SU-DHL-6 (cell line): ENCODE results near the gene HOXD12.

ENCODE experiments used
- H2AFZ ChIP-seq: fragments of 200-600 bp; sonication (generic); 2 replicates; pipeline ENCODE4 v1.6.1; 2014; ENCODE audit warnings: low read depth, mild to moderate bottlenecking, moderate library complexity, mixed read lengths, antibody characterized with exemption, low read length; ENCODE audit not compliant: severe bottlenecking
- H3F3A ChIP-seq: fragments of 200-600 bp; shearing (Covaris generic); 2 replicates; pipeline ENCODE4 v1.6.0; 2016; ENCODE audit warnings: antibody characterized with exemption, mild to moderate bottlenecking; ENCODE audit not compliant: insufficient read depth
- H3K27ac ChIP-seq: fragments of 200-600 bp; sonication (generic); 2 replicates; pipeline ENCODE4 v1.5.1; 2016; ENCODE audit warnings: low read depth, mild to moderate bottlenecking, low read length, moderate library complexity, mixed read lengths
- H3K27me3 ChIP-seq: fragments of 200-600 bp; sonication (generic), shearing (Covaris generic); 2 replicates; pipeline ENCODE4 v1.6.0; 2014; ENCODE audit warnings: mild to moderate bottlenecking, low read length
- H3K36me3 ChIP-seq: fragments of 200-600 bp; sonication (generic); 2 replicates; pipeline ENCODE4 v1.6.1; 2014; ENCODE audit warnings: mild to moderate bottlenecking, low read length, mixed read lengths
- H3K4me2 ChIP-seq: fragments of 300-600, 200-600 bp; shearing (Covaris generic), sonication (generic); 2 replicates; pipeline ENCODE4 v1.6.0; 2014; ENCODE audit warnings: low read length, low read depth, mild to moderate bottlenecking; ENCODE audit not compliant: poor library complexity, severe bottlenecking
- H3K4me3 ChIP-seq: fragments of 200-600 bp; sonication (generic); 2 replicates; pipeline ENCODE4 v1.5.1; 2014; ENCODE audit warnings: antibody characterized with exemption, low read length, mild to moderate bottlenecking, mixed read lengths; ENCODE audit not compliant: insufficient read depth, poor library complexity, severe bottlenecking
- H3K79me2 ChIP-seq: fragments of 200-600 bp; sonication (generic); 2 replicates; pipeline ENCODE4 v1.6.1; 2014; ENCODE audit warnings: mild to moderate bottlenecking, low read length, moderate library complexity; ENCODE audit not compliant: insufficient read depth
- H3K9ac ChIP-seq: fragments of 200-600 bp; sonication (generic); 2 replicates; pipeline ENCODE4 v1.7.0; 2014; ENCODE audit warnings: mild to moderate bottlenecking, low read length
- H3K9me2 ChIP-seq: fragments of 200-600 bp; sonication (generic); replicated peaks from 2 replicates; pipeline ENCODE4 v1.6.1; 2014; ENCODE audit warnings: low read length; ENCODE audit not compliant: insufficient read depth
- H3K9me3 ChIP-seq: fragments of 200-600 bp; sonication (generic); 2 replicates; pipeline ENCODE4 v1.6.1; 2014; ENCODE audit warnings: low read length, mixed read lengths; ENCODE audit not compliant: insufficient read depth
- H4K20me1 ChIP-seq: fragments of 200-600 bp; sonication (generic); 2 replicates; pipeline ENCODE4 v1.6.1; 2014; ENCODE audit warnings: low read depth, mild to moderate bottlenecking, antibody characterized with exemption, low read length, moderate library complexity, mixed read lengths
- EZH2phosphoT487 ChIP-seq: fragments of 200-600 bp; sonication (generic), shearing (Covaris generic); conservative IDR thresholded peaks from 2 replicates; pipeline ENCODE4 v1.6.1; 2018; ENCODE audit warnings: mild to moderate bottlenecking, antibody characterized with exemption, low read length, moderate library complexity, mixed read lengths
- TF ChIP-seq, protein P1 (sequence below): fragments of 200-600 bp; sonication (generic); IDR thresholded peaks from one replicate; pipeline ENCODE4 v1.5.1; 2017; ENCODE audit warnings: antibody characterized with exemption, mild to moderate bottlenecking, low read length, moderate library complexity; ENCODE audit not compliant: insufficient read depth, poor library complexity, severe bottlenecking

The HOXD12 gene

DNA sequence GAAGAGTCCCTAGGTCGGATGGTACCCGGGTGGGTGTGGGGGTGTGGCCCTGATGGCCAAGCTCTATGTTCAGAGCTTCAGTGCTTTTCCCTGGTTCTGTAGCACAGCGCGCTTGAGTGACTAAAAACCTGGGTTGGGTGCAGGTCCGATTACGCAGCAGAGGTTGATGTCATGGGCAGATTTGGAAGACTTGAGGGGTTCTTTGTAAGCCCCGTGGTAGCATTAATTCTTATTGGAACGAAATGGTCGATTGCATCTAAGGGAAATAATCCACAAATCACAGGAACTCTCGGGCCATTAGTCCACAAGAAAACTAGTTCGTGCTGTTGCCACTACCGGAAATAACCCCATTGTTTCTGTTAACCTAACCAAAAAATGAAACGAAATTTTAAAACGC is 38.9 kb downstream of the HOXD12 start:
- H3K36me3 ChIP-seq: no peaks in the 10 kb centered on the region
- H3K27me3 ChIP-seq: no peaks in the 10 kb centered on the region
- no peaks in the 10 kb centered on the region for H3F3A ChIP-seq
- H3K79me2 ChIP-seq: no peaks in the 10 kb centered on the region
- no peak overlapping the region for H3K9ac ChIP-seq
- H2AFZ ChIP-seq: no peak overlapping the region
- no peaks in the 10 kb centered on the region for H3K9me3 ChIP-seq
- H3K4me2 ChIP-seq: no peak overlapping the region
- no peak overlapping the region for H3K4me3 ChIP-seq
- TF ChIP-seq EZH2phosphoT487: no peak
- TF ChIP-seq, protein P1, sequence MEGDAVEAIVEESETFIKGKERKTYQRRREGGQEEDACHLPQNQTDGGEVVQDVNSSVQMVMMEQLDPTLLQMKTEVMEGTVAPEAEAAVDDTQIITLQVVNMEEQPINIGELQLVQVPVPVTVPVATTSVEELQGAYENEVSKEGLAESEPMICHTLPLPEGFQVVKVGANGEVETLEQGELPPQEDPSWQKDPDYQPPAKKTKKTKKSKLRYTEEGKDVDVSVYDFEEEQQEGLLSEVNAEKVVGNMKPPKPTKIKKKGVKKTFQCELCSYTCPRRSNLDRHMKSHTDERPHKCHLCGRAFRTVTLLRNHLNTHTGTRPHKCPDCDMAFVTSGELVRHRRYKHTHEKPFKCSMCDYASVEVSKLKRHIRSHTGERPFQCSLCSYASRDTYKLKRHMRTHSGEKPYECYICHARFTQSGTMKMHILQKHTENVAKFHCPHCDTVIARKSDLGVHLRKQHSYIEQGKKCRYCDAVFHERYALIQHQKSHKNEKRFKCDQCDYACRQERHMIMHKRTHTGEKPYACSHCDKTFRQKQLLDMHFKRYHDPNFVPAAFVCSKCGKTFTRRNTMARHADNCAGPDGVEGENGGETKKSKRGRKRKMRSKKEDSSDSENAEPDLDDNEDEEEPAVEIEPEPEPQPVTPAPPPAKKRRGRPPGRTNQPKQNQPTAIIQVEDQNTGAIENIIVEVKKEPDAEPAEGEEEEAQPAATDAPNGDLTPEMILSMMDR: no peak
- H3K27ac ChIP-seq: no peak overlapping the region
- no peaks in the 10 kb centered on the region for H4K20me1 ChIP-seq
- H3K9me2 ChIP-seq: no peaks in the 10 kb centered on the region

DNA sequence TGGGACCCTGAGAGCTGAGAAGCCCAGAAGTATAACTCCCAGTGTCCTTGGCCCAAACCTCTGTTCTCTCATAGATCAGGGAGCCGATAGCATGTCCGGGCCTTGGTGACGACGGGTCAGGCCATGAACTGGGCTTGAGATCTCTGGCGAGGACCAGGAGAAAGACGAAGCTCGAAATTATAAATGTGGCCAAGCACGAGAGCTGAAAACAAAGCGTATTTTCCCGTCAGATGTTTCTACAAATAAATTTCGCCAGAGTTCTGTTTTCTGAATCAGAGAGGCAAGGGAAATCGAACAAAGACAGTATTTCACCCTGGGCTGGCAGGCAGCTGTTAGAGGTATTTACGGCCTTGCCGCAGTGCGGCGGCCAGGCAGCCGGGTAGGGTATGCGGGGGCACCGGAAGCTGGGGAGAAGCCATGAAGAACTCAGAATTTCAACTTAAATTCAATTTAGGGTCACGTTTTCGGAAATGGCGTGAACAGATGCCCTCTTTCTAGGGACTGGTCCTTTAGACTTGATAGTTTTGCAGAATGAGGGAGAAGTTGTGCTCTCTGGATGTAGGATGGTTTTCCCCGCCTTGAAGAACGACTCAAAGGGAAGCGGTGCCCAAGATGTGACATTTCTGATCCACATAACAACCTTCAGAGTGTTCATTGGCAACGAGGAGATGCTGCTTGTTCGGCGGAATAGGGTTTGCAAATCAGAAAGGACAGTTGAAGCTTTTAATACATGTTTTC is 39.5 kb downstream of the HOXD12 start:
- H3K79me2 ChIP-seq: no peaks in the 10 kb centered on the region
- H3K36me3 ChIP-seq: no peaks in the 10 kb centered on the region
- H3K27ac ChIP-seq: no peak overlapping the region
- TF ChIP-seq EZH2phosphoT487: no peak
- TF ChIP-seq, protein P1: no peak
- H4K20me1 ChIP-seq: no peaks in the 10 kb centered on the region
- no peaks in the 10 kb centered on the region for H3K9me2 ChIP-seq
- no peak overlapping the region for H2AFZ ChIP-seq
- H3K4me3 ChIP-seq: no peak overlapping the region
- H3F3A ChIP-seq: no peaks in the 10 kb centered on the region
- no peaks in the 10 kb centered on the region for H3K27me3 ChIP-seq
- H3K9me3 ChIP-seq: no peaks in the 10 kb centered on the region
- H3K9ac ChIP-seq: no peak overlapping the region
- no peak overlapping the region for H3K4me2 ChIP-seq

DNA sequence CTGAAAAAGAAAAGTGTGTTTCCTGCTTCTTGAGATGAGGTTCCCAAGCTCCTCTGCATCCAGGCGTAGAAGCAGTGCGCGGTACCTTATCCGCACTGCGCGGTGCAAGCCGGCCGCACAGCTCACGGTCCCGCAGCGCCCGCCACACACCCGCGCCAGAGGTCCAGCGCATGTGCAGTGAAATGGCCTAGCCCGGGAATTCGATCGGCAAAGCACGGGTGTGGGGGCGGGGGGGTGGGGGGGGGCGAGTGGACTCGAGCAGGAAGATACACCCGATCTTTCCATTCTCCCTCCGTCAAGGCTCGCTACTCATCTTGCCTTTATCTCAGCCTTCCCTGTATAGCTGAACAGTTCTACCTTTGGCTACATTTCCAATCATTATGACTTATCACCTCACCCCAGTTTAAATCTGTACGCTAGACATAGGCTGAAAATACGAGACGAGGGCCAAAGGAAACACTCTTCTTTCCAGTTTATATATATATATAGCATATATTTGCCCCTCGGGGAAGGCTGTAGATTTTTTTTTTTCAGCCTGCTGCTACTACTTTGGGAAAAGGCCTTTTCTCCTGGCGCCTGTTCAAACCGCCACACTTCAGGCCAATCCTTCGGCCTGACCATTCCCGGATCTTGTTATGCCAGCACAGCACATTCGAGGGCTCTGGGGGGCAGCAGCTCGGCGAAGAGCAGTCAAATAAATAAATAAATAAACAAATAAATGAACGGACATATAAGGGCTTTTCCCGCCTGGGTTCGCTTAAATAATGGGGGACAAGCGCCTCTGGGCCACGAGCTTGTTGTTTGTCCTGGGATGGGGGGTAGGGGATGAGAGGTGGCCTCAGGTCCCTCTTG is 40.3 kb downstream of the HOXD12 start:
- no peaks in the 10 kb centered on the region for H3K9me3 ChIP-seq
- no peaks in the 10 kb centered on the region for H3K36me3 ChIP-seq
- no peaks in the 10 kb centered on the region for H3K9me2 ChIP-seq
- no peaks in the 10 kb centered on the region for H3K79me2 ChIP-seq
- H4K20me1 ChIP-seq: no peaks in the 10 kb centered on the region
- no peak overlapping the region for H3K9ac ChIP-seq
- H3K4me2 ChIP-seq: no peak overlapping the region
- TF ChIP-seq, protein P1: no peak
- no peak for TF ChIP-seq EZH2phosphoT487
- H3K27me3 ChIP-seq: no peaks in the 10 kb centered on the region
- H3K4me3 ChIP-seq: no peak overlapping the region
- no peaks in the 10 kb centered on the region for H3F3A ChIP-seq
- H3K27ac ChIP-seq: no peak overlapping the region
- no peak overlapping the region for H2AFZ ChIP-seq
